HG03103 (cell line): ENCODE results near the gene GRM3.
"Not testable (repeated sequence)": the region's sequence is repeated elsewhere in the genome, so short reads cannot be mapped to it uniquely, and the experiment has no call there.

Source experiments
- ATAC-seq: cut with Tn5 transposase; IDR thresholded peaks from one replicate; pipeline ENCODE4 v1.9.1; 2021; ENCODE audit warnings: low read depth; ENCODE audit not compliant: unreplicated experiment

The GRM3 gene

DNA sequence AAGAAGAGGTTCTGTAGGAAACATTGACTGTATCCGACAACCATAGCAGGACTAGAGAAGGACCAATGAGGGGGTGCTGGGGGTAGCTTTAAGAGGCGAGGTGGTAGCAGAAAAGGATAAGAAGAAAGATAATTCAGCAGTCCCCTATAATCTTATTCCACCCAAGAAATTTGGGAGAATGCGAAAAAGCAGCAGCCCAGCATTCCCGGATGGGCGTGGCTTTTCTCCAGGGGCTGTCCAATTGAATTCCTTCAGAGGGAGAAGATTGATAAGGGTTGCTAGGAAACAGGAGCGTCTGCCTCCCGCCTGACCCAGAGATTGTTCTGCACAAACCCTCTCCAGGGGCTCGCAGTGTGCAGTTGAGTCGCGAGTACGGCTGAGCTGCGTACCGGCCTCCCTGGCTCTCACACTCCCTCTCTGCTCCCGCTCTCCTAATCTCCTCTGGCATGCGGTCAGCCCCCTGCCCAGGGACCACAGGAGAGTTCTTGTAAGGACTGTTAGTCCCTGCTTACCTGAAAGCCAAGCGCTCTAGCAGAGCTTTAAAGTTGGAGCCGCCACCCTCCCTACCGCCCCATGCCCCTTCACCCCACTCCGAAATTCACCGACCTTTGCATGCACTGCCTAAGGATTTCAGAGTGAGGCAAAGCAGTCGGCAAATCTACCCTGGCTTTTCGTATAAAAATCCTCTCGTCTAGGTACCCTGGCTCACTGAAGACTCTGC is at the start of gene GRM3:
GRM3 (plus strand) TSS at position 349 of the 721 bp plus-strand sequence. CDS start 121,237 bp downstream, outside the sequence.
- ATAC-seq: no peak

- no peak for ATAC-seq
Measured at GRCh38 chr7:86598311-86598710, 45.4 kb upstream of the GRM3 start.

DNA sequence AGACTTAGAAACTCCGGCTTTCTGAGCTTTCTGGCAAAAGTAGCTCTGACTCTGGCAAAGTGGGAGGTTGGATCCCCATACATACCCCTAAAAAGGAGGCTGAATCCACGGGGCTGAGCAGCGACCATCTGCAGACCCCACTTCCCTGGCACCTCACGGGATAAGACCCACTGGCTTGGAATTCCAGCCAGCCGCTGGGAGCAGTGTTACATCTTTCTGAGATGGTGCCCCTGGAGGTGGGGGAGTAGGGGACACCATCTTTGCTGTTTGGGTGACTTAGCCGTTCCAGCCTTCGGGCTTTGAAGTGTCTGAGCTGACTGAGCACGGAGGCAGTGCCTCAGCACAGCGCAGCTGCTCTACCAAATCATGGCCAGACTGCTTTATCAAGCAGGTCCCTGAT is 45.0 kb upstream of the GRM3 start:
- no peak for ATAC-seq

DNA sequence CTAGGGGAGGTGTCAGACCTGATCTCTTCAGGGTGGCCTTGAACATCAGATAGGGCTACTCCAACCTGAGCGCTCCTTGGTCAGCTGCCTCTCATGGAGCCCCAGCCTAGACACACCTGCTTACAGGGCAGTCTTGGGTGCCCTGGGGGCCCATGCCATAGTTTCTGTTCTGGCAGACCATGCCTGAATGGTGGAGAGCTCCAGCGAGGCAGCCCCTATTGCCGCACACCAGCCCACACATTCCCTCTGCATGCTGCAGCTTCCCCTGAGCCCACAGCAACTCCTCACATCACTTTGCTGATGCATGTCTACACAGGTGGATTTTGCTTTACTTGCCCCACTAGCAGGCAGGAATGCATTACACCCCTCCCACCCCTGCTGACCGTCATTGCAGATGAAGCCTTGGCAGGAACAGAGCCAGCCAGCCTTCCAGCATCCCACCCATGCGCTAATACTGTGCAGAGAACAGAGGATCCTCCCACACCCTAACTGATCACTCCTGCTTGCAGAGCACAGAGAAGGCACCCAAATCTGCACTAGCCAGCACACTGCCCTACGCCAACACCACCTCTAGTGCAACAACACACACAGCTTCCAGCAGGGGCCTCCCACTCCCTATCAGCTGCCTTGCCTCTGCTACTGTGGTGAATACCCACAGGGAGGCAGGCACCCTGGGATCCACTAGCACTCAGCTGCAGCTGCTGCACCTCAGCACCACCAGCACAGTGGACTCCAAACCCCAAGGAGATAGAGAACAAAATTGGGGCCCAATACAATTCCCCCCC is 43.0 kb upstream of the GRM3 start:
- no peak for ATAC-seq

GRCh38 chr7:86615711-86616110 is 28.0 kb upstream of the GRM3 start:
- ATAC-seq: not testable (repeated sequence)

DNA sequence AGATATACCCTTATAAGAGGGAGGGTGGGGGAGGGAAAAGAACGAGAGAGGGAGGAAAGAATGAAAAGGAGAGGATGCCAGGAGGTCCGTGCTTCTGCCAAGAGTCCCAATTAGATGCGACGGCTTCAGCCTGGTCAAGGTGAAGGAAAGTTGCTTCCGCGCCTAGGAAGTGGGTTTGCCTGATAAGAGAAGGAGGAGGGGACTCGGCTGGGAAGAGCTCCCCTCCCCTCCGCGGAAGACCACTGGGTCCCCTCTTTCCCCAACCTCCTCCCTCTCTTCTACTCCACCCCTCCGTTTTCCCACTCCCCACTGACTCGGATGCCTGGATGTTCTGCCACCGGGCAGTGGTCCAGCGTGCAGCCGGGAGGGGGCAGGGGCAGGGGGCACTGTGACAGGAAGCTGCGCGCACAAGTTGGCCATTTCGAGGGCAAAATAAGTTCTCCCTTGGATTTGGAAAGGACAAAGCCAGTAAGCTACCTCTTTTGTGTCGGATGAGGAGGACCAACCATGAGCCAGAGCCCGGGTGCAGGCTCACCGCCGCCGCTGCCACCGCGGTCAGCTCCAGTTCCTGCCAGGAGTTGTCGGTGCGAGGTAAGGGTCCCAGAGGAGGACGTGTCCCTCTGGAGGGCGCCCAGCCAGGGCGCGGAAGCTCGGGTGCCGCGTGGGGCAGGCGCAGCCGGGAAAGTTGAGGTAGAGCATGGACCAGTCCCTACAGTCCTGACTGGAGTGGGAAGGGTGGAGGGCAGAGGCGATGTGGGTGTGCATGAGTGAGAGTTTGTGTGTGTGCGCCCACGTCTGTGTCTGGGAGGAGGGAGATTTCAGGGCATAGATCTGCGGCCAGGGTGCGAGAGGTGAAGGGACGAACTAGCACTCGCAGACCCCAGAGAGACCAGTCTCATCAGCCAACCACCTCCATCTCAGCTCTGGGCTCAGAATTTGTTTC is 844 bp downstream of the GRM3 start:
- ATAC-seq: no peak

DNA sequence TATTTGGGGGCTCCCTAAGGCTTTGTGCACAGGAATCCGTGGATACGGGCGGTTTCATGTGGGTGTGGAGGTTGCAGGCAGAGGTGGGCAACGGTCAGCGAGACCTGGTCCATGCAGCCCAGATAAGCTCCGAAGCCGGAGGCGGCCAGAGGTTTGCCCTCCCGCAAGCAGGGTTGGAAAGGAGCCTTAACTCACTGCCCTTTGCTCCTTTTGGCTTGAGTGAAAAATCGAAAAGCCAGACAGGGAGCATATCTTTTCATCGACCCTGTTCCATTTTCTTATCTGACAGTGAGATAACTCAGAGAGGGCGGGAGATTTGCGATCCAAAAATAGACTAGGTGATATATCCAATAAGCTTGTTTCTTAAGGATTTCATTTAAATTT is 1.5 kb downstream of the GRM3 start:
- no peak for ATAC-seq

DNA sequence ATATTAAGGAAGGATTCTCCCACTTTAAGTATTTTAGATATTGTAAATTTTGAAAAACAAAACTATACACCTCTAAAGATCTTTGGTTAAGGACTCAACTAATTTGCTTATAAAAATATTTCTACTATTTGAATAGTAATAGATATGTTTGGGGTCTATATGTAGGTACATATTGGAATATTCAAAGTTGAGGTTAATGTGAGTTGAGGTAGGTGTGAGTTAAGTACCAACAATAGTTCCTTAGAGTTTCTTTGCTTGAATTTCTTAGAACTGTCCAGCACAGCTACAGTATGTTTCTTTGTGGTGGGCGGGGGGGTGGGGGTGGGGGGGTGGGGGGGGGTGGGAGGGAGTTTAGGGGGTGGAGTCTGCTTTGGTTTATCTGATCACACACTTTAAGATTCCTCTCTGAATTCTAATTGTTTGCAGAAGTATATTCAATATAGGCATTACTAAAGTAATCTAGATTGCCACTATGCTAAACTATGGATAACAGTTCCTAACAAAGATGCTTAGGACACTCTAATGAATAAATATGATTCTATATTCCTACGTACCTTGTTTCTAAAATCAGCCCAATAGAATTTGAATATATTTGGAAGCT is 2.1 kb downstream of the GRM3 start:
- ATAC-seq: no peak

- no peak for ATAC-seq
Measured at GRCh38 chr7:86647385-86648094, 3.8 kb downstream of the GRM3 start.

DNA sequence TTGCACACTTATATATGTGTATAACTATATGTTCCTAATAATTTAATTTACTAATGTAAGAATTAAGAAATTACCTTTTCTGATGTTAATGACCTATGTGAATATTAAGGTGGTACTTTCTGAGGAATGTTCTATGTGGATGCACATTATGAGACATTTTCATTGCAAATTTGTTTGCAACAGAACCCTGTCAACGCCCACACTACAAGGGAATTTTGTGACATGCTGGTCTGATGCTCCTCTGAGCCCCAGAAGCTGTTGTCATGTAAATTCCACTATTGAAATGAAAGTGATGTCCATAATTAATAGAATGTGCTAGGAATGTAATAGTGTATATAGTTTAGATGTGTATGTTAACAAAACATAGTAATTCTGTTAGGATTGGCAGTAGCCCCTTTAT is 4.5 kb downstream of the GRM3 start:
- ATAC-seq: no peak

- ATAC-seq: no peak
Measured at GRCh38 chr7:86653919-86654659, 10.4 kb downstream of the GRM3 start.

DNA sequence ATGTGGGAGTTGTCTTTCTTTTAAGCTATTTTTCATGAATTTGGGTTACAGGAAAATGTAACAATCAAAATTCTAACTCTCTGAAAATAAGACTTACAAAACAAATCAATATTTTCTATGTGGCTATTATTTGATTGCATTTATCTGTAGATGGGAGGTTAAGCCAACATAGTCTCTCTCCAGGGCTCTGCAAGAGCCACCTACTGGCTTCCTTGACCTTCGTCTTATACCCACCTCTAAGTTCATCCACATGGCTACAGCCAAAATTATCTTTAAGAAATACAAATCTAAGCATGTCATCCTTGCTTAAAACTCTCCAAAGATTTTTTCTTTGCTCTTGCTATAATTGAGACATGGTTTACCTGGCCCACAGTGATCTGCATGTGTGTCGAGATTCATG is 14.2 kb downstream of the GRM3 start:
- ATAC-seq: no peak

GRCh38 chr7:86660950-86661462 is 17.3 kb downstream of the GRM3 start:
- no peak for ATAC-seq

DNA sequence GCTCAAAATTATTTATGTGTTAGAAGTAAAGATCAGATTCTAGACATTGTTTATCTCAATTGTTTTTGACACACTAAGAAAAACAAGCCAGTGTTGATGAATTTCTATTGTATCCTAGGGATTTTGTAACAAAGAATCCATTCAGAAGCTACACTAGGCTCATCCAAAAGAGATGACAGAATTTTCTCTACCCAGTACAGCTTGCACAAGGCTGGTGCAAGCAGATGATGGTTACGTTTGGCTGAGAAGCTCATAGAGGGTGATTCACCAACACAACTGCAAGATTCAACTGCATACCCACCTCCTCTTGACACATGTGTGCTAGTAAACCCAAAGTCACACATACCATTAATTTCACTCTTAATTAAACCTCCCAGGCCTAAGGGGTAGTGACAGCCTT is 20.8 kb downstream of the GRM3 start:
- ATAC-seq: no peak

GRCh38 chr7:86664991-86665390 is 21.3 kb downstream of the GRM3 start:
- no peak for ATAC-seq

- ATAC-seq: no peak
Measured at GRCh38 chr7:86665669-86666068, 22.0 kb downstream of the GRM3 start.

- ATAC-seq: no peak
Measured at GRCh38 chr7:86667732-86668131, 24.0 kb downstream of the GRM3 start.

- no peak for ATAC-seq
Measured at GRCh38 chr7:86668315-86668714, 24.6 kb downstream of the GRM3 start.

DNA sequence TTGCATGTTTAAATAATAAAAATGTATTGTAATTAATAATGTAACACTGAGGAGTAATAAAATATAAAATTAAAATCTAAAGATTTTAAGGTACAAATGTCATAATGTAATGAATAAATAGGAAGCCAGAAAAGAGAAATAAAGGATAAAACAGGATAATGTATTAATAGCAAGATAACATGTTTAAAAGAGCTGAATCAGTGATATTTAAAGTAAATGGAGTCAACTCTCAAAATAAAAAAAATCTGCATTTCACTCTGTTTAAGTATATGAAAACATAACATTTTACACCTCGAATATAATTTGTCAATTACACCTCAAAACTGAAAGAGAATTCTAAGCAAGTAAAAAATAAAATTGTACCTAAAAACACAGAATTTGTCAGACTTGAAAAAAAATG is 44.1 kb downstream of the GRM3 start:
- no peak for ATAC-seq
